Measurements from ENCODE around the gene CYB561D2.

The CYB561D2 gene

GRCh38 chr3:50323614-50324199 lies 27.0 kb upstream of the CYB561D2 start:
- no peak for DNase-seq

GRCh38 chr3:50324351-50325112 lies 26.1 kb upstream of the CYB561D2 start:
- DNase-seq = peak; percentile 9 to 22

GRCh38 chr3:50325113-50325480 lies 25.6 kb upstream of the CYB561D2 start:
- DNase-seq = no peak

GRCh38 chr3:50325497-50326181 lies 25.0 kb upstream of the CYB561D2 start:
- no peak for DNase-seq

GRCh38 chr3:50326182-50326541 lies 24.5 kb upstream of the CYB561D2 start:
- DNase-seq = no peak

GRCh38 chr3:50327129-50327528 lies 23.5 kb upstream of the CYB561D2 start:
- no peak for DNase-seq

GRCh38 chr3:50327943-50328691 lies 22.5 kb upstream of the CYB561D2 start, which contains the start of gene TUSC2:
TSS of gene TUSC2 (minus strand) at chr3:50328223. CDS start at chr3:50328099, 124 bp downstream.
- peak; percentile 79 to 92 for DNase-seq

- no peak for DNase-seq
Observed at GRCh38 chr3:50330330-50330729, 20.3 kb upstream of the CYB561D2 start.

- DNase-seq = no peak
Observed at GRCh38 chr3:50331364-50331907, 19.2 kb upstream of the CYB561D2 start.

GRCh38 chr3:50333744-50334328 lies 16.8 kb upstream of the CYB561D2 start:
- no peak for DNase-seq

- no peak for DNase-seq
Observed at GRCh38 chr3:50334339-50335075, 16.2 kb upstream of the CYB561D2 start.

GRCh38 chr3:50336452-50337174 lies 14.0 kb upstream of the CYB561D2 start:
- DNase-seq = no peak

- peak; percentile 83 to 95 for DNase-seq
Observed at GRCh38 chr3:50337175-50337861, 13.3 kb upstream of the CYB561D2 start.

GRCh38 chr3:50338965-50339364 lies 11.7 kb upstream of the CYB561D2 start:
- peak in 1 of 2 donors; percentile 31 for DNase-seq

GRCh38 chr3:50339485-50340146 lies 11.0 kb upstream of the CYB561D2 start:
- DNase-seq = no peak

- DNase-seq = no peak
Observed at GRCh38 chr3:50340147-50340447, 10.6 kb upstream of the CYB561D2 start.

GRCh38 chr3:50340448-50341329 lies 10.0 kb upstream of the CYB561D2 start, which contains the start of gene RASSF1:
TSS of gene RASSF1 (minus strand) at chr3:50340836. CDS start at chr3:50340805, 31 bp downstream.
- peak; percentile 12 to 60 for DNase-seq

- DNase-seq = no peak
Observed at GRCh38 chr3:50341537-50341936, 9.1 kb upstream of the CYB561D2 start.
